ENCODE measurements around the gene BRD9.
"Not testable (repeated sequence)": the region's sequence is repeated elsewhere in the genome, so short reads cannot be mapped to it uniquely, and the experiment has no call there.

- not testable (repeated sequence) for TF ChIP-seq EZH2 (IDR thresholded peaks at IDR 0.05; ENCODE audit: insufficient read depth, poor library complexity, severe bottlenecking); EZH2phosphoT487 (IDR thresholded peaks at IDR 0.05; ENCODE audit: insufficient read depth, low read depth)
Measured at GRCh38 chr5:828194-828593, 64.4 kb downstream of the BRD9 start.
